GM18867 (cell line): ENCODE results near the gene MOB1B.
"Not testable (repeated sequence)": the region's sequence is repeated elsewhere in the genome, so short reads cannot be mapped to it uniquely, and the experiment has no call there.

Source experiments
- ATAC-seq: cut with Tn5 transposase; IDR thresholded peaks from one replicate; pipeline ENCODE4 v1.9.1; 2021; ENCODE audit warnings: mild to moderate bottlenecking, moderate library complexity; ENCODE audit not compliant: unreplicated experiment

The MOB1B gene

DNA sequence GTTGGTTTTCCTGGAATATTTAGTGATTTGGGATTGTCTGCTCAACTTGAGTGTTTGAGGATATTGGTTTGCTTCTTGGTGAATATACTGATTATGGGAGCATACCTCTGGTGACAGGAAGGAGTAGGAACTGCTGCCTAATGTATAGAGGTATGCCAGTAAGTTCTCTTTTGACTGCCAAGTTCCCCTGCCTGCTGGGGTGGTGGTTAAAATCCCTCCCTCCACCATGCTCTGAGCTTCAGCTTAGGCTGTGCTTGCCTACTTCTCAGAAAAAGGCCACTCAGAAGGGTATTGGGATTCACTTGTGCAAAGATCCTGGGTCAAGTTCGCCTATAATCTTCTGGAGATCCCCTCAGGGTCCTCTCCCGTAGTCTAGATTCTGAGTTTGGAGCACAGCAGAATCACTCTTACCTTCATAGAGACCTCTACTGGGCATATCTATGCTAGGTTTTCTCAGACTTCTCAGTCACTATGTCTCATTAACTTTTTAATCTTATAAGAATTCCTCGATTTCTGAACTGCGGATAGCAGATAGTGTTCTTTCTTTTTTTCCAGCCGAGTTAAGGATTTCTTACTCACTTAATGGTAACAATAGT lies 46.6 kb downstream of the MOB1B start:
- peak; percentile 52 for ATAC-seq

DNA sequence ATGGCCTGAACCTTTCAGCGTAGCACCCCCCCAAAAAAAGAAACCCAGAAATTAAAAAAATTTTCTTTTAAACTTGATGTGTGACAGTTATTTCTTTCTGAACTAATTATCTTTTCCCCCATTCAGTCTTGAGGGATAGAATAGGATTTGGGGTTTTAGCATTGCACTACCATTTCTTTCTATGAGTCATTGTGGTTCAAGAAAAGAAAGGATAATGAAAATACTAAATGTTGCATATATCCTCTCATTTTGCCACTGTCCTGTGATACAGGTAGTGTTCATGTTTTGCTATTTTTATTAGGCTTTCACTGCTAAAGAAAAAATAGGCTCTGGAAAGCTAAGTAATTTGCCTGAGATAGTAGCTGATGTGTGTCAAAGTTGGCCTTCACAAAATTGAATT lies 51.9 kb downstream of the MOB1B start:
- no peak for ATAC-seq

DNA sequence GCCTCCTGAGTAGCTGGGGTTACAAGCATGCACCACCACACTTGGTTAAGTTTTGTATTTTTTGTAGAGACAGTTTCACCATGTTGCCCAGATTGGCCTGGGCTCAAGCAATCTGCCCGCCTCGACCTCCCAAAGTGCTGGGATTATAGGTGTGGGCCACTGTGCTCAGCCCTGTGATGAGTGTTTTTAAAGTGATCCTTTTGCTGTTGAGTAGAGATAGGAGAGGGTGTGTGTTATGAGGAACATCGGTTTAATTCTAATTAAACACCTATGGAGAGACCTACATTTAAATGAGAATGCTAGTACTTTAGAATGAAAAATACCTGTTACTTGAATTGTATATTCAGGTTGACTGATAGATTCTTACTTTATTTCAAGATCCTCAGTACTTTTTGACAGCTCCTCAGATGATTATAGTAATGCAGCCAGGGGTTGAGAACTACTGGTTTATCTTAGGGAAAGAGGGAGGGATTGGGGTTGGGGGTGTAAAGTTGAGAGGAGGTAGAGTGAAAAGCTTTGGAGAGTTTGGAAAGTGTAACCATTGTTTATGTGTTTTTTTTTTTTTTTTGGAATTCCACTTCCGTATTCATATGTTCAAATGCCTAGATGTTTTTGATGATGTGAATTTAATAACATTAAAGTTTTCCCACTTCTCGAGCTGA lies 54.5 kb downstream of the MOB1B start:
- ATAC-seq: no peak

DNA sequence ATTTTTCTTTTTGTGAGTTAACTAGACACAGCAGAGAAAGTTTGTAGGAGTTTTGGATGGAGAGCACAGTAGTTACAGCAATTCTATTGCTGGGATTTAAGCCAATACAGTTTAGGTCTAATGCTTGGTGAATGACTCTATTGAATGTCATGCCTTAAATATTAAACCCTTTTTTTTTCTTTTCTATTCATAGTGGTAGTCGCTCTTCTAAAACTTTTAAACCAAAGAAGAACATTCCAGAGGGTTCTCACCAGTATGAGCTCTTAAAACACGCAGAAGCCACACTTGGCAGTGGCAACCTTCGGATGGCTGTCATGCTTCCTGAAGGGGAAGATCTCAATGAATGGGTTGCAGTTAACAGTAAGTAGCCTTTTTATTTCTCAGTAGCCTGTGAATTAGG lies 56.5 kb downstream of the MOB1B start:
- no peak for ATAC-seq

DNA sequence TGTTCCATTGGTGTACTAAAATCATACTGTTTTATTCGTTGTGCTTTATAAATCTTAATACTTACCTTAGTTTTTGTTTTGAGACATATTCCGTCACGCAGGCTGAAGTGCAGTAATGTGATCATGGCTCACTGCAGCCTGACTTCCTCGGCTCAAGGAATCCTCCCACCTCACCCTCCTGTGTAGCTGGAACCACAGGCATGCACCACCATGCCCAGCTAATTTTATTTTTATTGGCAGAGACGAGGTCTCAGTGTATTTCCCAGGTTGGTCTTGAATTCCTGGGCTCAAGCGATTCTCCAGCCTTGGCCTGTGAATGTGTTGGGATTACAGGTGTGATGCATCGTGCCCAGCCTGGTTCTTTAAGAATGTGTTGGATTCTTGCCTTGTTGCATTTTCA lies 66.9 kb downstream of the MOB1B start:
- ATAC-seq: no peak

DNA sequence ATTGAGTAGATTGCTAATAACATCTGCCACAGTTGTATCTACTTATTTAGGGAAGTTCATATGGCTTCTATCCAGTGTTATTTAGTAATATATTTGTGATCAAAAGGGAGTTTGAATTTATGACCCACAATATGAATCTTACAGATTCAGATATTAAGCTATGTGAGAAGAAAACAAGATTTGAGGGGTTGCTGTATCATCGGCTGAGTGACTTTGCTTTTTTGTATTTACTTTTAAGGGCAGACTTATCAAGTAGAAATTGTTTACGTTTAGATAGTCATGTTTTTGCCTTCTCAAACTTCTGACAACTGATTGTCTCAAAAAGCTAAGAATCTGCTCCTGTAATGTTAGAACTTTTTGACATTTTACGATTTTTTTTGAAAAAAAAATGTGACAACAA lies 74.1 kb downstream of the MOB1B start:
- ATAC-seq: no peak

DNA sequence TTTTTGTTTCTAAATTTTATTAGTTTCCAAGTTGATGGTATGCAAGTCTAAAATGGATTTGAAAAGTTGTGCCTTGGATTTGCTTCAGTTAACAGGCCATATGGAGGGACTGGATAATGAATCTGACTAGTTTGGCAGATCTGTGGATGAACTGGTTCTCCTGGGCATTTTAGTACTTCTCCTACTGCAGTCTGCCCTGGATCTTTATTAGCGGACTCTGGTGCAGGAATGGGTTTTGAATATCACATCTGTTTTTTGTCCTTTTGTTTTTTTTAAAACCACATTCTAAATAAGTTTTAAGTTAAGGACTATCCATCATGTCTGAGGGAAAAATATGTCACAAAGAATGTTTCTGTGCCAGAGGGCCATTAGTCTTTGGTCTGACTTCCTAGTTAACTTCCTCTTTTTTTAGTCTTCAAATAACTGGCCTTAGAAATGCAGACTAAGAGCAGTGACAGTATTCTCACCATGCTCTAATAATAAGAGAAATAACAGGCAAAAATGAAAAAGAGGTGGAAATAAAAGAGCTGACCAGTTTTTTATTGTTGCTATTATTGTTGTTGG lies 77.4 kb downstream of the MOB1B start:
- peak; percentile 52 for ATAC-seq

DNA sequence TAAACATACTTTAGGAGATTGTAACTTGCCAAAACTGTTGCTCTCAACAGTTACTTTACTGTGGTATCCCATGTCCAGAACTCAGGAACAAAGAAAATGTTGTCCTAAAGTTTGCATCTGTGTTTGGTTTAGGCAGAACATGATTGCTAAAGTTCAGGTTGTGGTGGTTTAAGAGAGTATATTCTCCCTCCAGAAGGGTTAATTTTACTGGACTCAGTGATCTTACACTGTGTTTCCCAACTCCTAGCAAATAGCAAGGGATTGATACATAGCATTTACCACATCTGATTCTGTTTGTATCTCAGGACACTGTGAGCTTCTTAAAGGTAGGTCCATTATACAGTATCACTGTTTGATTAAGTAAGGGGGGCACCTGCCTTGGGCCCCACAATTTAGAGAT lies 78.0 kb downstream of the MOB1B start:
- no peak for ATAC-seq

DNA sequence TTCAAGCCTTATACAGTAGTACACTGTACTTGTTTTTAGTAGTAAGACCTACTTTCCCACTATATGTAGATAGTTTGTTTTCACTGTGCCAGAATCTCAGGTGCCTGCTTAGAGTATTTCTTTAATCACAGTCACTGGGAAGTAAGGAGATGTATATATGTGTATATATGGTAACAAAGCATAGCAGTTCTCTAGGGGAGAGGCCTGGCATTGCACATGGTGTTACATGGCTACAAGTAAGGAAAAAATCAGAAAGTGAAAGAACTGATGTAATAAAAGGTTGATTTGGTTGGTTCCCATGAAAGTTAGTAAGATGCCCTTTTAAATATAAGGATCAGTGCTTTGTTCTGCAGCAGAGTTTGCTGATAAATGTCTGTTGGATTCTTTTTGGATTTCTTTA lies 81.9 kb downstream of the MOB1B start:
- no peak for ATAC-seq

DNA sequence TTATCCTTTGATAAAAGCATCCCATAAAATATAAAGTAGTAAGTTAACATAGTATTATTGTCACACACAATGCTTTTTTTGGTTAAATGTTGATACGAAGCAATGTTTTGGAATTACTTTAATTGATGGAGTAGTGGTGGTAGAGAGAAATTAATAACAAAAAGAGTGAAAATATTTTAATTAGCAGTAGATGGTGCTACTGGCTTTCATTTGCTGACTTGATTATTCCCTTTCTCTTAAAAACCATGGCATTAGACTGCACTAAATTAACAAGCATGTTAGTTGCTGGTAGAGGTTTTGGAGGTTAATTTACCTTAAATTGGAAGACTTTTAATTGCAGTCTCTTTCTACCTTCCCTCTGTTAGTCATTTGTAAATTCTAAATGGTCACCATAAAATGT lies 82.4 kb downstream of the MOB1B start:
- no peak for ATAC-seq

DNA sequence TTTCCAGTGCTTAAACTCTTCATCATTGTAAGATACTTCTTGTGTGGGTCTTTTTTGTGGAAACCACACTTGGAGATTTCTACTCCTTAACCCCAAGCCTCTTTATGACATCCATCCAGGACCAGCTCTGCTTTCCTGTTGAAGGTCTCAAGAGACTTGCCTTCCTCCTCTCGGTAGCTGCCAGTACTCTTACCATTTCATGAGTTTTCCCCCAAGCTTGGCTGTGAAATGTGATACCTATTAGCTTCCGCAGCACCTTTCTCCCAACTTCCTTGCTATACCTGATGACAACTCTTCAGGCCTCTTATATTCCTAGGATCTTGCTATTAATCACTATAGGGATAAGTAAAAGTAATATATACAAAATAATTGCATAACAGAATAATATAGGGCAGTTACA lies 89.4 kb downstream of the MOB1B start:
- ATAC-seq: no peak

DNA sequence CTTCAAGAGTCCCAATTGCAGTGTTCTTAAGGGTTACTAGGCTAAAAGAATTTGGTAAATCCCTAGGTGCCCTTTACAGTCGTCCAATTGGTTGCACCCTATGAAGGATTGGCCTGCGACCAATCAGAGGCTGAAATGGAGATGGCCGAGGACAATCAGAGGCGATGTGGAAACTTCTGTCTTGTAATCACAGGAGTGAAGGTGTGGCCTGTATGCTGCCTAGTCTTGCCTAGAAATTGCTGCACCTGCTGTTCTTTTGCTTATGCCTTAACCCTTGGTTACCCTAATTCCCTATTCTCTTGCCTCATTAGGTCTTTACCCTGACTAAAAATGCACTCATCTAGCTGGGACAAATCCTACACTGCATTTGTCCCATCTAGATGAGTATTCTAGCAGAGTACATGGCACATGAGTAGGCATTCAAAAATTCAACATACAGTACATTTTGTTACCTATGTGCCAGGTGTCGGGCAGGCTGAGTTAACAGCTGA lies 90.3 kb downstream of the MOB1B start:
- ATAC-seq: no peak

DNA sequence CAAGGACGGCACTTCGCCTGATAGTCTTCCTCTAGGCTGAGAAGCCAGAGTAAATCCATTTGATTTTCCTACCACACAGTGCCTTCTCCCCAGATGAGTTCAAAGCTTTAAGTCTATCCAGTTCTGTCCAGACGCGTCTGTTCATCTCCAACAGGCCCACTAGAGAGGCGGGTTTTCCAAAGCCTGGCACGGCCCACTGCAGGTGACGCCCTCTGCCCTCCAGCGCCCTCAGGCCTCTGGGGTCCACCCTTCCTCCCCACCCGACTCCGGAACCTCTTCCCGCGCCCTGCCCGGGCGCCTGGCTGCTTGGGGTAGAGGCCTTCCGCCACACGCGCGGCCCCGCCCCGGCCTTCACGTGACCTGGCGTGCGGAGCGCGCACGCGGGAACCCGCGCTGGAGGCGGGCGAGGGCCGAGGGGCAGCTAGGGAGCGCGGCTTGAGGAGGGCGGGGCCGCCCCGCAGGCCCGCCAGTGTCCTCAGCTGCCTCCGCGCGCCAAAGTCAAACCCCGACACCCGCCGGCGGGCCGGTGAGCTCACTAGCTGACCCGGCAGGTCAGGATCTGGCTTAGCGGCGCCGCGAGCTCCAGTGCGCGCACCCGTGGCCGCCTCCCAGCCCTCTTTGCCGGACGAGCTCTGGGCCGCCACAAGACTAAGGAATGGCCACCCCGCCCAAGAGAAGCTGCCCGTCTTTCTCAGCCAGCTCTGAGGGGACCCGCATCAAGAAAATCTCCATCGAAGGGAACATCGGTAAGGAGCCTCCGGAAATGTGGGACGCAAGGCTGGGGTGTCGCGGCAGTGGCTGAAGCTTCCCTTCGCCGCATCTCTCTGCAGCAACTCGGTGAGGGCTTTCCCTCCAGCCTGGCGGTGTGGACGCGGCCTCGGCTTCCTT lies 91.3 kb downstream of the MOB1B start, which contains the start of gene DCK:
TSS of gene DCK (plus strand) at position 469 of the 888 bp plus-strand sequence. CDS start at position 656, 187 bp downstream.
- peak; percentile 84 for ATAC-seq

DNA sequence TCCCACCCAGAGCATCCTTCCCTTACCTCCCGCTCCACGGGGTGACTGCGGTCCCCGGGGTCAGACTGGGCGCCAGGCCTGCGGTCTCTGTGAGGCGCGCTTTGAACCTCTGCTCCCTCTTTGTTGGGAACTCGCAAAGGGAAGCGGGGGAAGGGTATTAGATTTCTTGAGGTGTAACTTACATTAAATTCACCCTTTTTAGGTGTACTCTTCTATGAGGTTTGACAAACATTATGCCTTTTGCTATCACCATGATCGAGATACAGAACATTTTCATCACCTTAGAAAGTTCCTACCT lies 91.8 kb downstream of the MOB1B start:
- no peak for ATAC-seq

DNA sequence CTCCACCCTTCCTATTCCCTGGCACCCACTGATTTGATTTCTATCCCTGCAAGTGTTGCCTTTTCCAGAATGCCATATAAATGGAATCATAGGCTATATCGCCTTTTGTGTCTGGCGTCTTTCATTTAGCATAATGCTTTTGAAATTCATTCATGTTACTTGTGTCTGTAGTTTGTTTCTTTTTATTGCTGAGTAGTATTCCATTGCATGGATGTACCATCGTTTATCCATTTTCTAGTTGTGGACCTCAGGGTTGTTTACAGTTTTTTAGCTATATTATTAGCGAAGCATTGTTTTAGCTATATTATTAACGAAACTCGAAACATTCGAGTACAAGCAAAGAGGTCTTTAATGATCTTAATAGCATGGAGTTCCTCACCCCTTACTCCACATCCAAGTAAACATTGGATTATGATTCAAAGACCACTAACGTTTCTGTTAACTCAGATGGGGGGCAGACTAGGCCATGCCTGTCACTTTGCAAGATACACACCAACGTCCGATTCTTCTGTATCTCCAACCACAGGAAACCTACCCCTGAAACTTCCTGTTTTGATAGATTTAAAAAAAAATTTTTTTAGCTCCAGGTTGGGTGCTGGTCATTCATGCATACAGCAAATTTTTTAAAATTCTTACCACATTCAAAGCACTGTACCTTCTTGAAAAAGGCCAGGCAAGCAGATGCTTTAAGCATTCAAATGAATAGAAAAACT lies 92.4 kb downstream of the MOB1B start:
- peak; percentile 46 for ATAC-seq

DNA sequence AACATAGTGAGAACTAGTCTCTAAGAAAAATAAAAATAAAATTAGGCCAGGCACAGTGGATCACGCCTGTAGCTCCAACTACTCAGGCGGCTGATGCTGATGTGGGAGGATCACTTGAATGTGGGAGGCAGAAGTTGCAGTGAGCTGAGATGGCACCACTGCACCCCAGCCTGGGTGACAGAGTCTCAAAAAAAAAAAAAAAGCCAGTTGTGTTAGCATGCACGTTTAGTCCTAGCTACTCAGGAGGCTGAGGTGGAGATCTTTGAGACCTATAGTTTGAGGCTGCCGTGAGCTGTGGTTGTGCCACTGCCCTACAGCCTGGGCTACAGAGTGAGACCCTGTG lies 93.8 kb downstream of the MOB1B start:
- ATAC-seq: no peak

DNA sequence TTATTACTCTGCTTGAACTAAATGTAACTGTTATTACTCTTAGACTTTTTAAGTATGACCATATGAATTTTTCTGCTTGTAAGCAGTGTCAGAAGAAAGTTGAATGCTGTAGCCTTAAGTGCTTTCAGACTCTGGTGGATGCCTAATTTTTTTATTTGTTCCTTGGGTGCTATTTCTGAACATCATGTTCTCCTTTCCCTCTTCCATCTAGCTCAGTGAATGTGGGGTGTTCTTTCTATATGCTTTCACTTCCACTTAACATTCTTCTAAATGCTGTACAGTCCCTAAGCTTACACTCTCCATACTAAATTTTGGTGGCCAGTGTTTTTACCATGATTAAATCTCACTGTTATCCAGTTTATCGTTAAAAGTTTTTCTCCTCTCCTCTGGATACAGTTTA lies 94.9 kb downstream of the MOB1B start:
- ATAC-seq: no peak

DNA sequence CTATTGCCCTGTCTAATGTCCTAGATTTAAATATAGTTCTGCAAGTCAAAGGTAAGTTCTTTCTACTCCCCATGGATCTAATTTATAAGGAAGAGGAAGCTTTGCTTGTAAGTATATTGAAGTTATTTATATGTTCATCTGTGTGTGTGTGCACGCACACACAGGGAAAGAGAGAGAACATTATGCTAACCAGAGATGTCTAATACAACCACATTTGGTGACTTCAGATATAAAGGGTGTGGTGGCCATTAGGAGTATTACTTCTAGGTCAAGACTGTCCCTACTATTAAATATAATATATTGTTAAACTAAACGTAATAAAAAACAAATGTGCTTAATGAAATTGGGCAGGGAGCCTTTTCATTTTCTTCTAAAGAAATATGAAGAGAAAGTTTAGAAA lies 95.4 kb downstream of the MOB1B start:
- ATAC-seq: no peak

DNA sequence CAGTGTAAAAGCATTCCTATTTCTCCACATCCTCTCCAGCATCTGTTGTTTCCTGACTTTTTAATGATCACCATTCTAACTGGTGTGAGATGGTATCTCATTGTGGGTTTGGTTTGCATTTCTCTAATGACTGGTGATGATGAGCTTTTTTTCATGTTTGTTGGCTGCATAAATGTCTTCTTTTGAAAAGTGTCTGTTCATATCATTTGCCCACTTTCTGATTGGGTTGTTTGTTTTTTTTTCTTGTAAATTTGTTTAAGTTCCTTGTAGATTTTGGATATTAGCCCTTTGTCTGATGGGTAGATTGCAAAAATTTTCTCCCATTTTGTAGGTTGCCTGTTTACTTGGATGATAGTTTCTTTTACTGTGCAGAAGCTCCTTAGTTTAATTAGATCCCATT lies 97.5 kb downstream of the MOB1B start:
- not testable (repeated sequence) for ATAC-seq

DNA sequence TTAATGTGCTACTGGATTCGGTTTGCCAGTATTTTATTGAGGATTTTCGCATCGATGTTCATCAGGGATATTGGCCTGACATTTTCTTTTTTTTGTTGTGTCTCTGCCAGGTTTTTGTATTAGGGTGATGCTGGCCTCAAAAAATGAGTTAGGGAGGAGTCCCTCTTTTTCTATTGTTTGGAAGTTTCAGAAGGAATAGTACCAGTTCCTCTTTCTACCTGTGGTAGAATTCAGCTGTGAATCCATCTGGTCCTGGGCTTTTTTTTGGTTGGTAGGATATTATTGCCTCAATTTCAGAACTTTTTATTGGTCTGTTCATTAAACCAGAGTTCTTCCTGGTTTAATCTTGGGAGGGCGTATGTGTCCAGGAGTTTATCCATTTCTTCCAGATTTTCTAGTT lies 99.2 kb downstream of the MOB1B start:
- ATAC-seq: not testable (repeated sequence)

DNA sequence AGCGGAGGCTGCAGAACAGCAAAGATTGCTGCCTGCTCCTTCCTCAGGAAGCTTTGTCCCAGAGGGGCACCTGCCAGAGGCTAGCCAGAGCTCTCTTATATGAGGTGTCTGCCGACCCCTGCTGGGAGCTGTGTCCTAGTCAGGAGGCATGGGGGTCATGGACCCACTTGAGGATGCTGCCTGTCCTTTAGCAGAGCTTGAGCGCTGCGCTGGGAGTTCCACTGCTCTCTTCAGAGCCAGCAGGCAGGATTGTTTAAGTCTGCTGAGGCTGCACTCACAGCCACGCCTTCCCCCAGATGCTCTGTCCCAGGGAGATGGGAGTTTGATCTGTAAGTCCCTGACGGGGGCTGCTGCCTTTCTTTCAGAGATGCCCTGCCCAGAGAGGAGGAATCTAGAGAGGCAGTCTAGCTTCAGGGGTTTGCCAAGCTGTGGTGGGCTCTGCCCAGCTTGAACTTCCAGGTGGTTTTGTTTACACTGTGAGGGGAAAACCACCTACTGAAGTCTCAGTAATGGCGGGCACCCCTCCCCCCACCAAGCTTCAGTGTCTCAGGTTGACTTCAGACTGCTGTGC lies 102.2 kb downstream of the MOB1B start:
- ATAC-seq: peak; percentile 32
